Fibroblast of the aortic adventitia (primary cell): ENCODE results near the gene SLC2A11. TPM values are rescaled to one million over a fixed set of nuclear protein-coding genes. Genes with fewer than 3 reads are reported as not detected.
"Not testable (repeated sequence)": the region's sequence is repeated elsewhere in the genome, so short reads cannot be mapped to it uniquely, and the experiment has no call there.

Experiments
- DNase-seq: peaks from one replicate; pipeline ENCODE4 v3.0.0-alpha.2; 2010; ENCODE audit warnings: low read depth
- H3K4me3 ChIP-seq: 2 replicates; pipeline ENCODE4 v1.5.1; 2011; ENCODE audit warnings: low read depth, mild to moderate bottlenecking, control low read depth, low read length, moderate library complexity
- total RNA-seq: library from RNA; depleted of rRNA; stranded (reverse); fragments of >200 nt; gene quantifications from 2 replicates; pipeline ENCODE4 v1.2.3, GENCODE V29; 2012; ENCODE audit warnings: low replicate concordance
- TF ChIP-seq, protein P1 (sequence below): IDR thresholded peaks from 2 replicates; pipeline ENCODE4 v1.5.1; 2011; ENCODE audit warnings: mild to moderate bottlenecking, low read length, control low read depth, inconsistent platforms; ENCODE audit not compliant: insufficient read depth

Gene SLC2A11
- total RNA-seq, 1 donor, result 11.4 TPM

DNA sequence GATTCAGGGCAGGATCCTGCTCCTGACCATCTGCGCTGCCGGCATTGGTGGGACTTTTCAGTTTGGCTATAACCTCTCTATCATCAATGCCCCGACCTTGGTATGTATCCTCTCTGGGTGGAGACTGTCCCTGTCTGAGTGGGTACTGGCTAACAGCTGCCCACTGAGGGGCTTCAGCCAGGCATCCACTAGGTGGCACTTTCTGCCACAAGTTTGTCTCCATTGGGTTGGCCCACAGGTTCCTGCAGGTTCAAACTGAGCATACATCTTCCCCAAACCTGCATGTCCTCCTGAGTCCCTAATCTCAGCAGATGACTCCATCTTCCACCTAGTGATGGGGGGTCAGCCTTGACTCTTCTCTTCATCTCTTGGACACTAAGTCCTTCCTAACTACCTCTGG lies 4.4 kb downstream of the SLC2A11 start:
- TF ChIP-seq, protein P1, sequence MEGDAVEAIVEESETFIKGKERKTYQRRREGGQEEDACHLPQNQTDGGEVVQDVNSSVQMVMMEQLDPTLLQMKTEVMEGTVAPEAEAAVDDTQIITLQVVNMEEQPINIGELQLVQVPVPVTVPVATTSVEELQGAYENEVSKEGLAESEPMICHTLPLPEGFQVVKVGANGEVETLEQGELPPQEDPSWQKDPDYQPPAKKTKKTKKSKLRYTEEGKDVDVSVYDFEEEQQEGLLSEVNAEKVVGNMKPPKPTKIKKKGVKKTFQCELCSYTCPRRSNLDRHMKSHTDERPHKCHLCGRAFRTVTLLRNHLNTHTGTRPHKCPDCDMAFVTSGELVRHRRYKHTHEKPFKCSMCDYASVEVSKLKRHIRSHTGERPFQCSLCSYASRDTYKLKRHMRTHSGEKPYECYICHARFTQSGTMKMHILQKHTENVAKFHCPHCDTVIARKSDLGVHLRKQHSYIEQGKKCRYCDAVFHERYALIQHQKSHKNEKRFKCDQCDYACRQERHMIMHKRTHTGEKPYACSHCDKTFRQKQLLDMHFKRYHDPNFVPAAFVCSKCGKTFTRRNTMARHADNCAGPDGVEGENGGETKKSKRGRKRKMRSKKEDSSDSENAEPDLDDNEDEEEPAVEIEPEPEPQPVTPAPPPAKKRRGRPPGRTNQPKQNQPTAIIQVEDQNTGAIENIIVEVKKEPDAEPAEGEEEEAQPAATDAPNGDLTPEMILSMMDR, result peak; percentile 76
- peak; percentile 63 for DNase-seq
- no peak overlapping the region for H3K4me3 ChIP-seq

DNA sequence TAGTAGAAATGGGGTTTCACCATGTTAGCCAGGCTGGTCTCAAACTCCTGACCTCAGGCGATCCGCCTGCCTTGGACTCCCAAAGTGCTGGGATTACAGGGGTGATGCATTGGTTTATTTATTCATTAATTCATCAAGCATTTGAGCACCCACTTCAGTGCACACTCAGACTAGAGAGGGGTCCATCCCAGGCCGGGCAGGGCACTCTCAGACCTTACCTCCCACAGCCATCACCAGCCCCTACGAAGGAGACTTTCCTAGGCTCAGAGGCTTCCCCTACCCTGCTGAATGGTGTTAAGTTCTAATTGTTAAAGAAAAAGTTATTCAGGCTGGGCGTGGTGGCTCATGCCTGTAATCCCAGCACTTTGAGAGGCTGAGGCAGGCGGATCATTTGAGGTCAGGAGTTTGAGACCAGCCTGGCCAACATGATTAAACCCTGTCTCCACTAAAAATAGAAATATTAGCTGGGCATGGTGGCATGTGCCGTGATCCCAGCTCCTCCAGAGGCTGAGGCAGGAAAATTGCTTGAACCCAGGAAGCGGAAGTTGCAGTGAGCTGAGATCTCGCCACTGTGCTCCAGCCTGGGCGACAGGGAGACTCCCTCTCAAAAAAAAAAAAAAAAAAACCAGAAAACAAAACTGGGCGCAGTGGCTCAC lies 7.0 kb downstream of the SLC2A11 start:
- not testable (repeated sequence) for H3K4me3 ChIP-seq, DNase-seq

DNA sequence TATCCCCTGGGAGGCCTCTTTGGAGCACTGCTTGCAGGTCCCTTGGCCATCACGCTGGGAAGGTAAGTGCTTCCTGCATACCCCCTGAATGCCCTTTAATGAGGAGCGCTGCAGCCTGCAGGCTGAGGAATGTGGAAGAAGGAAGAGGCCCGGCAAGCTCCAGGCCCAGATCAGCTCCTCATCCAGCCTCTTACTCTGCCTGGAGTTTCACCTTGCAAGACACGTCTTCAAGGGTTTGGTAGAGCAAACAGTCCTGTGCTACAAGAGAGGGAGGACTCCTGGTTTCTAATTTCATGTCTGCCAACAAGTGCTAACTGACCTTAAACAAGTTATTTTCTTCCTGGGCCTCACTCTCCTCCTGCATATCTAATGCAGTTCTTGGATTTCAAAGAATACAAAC lies 10.9 kb downstream of the SLC2A11 start:
- TF ChIP-seq, protein P1, result no peak
- no peak overlapping the region for H3K4me3 ChIP-seq
- DNase-seq, result no peak

DNA sequence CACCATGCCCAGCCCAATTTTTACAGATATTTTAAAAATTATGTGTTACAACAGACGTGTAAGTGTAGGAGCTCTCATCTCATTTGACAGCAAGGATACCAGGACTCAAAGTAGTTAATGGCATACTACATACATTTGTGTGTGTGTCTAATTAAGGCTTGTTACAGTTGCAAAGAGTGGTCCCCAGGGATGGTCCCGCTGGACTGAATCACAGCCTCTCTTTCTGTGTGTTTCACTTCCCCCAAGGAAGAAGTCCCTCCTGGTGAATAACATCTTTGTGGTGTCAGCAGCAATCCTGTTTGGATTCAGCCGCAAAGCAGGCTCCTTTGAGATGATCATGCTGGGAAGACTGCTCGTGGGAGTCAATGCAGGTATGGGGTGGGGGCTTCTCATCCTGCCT lies 17.2 kb downstream of the SLC2A11 start:
- no peak for DNase-seq
- TF ChIP-seq, protein P1, result no peak
- no peak overlapping the region for H3K4me3 ChIP-seq

GRCh38 chr22:23875801-23876200 lies 18.1 kb downstream of the SLC2A11 start:
- DNase-seq, result no peak
- no peak overlapping the region for H3K4me3 ChIP-seq
- TF ChIP-seq, protein P1, result no peak

DNA sequence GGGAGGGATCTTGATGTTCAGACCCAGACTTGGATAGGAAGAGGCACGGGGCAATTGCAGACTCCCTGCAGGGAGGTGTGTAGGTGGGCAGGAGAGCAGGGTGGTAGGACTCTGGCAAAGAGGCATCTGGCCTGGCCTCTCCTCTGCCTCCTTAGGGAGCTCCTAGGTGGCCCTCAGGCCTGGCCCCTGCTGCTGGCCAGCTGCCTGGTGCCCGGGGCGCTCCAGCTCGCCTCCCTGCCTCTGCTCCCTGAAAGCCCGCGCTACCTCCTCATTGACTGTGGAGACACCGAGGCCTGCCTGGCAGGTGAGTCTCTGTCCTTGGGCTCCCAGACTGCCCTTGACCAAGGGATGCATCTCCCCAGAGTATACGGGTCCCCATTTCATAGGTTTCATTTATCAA lies 19.9 kb downstream of the SLC2A11 start:
- TF ChIP-seq, protein P1, result no peak
- no peak for DNase-seq
- no peak overlapping the region for H3K4me3 ChIP-seq

DNA sequence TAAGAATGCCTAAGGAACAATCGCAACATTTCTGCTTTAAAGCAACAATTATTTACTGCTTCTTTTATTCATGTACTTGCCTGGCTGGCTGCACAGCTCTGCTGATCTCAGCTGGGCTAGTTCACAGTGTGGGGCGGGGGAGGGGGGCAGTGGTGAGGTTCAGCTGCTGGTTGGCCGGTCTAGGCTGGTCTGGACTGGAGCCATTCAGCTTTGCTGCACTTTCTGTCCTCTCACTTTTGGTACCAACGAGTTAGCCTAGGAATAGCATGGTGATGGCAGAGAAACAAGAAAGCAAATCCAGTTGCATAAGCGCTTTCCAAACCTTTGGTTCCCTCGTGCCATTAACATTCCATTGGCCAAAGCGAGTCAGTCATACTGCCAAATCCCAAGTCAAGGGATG lies 20.5 kb downstream of the SLC2A11 start:
- TF ChIP-seq, protein P1, result no peak
- DNase-seq, result no peak
- H3K4me3 ChIP-seq, result no peak overlapping the region
